NCI-H2227 treated with DMSO at 0.1 percent for 48 hours (cell line): ENCODE measurements around the gene MUC13.

ENCODE experiments used
- DNase-seq: peaks from one replicate; lab custom pipeline; 2025; lab: John Stamatoyannopoulos, UW

Gene MUC13

GRCh38 chr3:124878561-124879336 is 55.8 kb downstream of the MUC13 start:
- no peak for DNase-seq

- DNase-seq = no peak
These were observed 56.9 kb downstream of the MUC13 start for GRCh38 chr3:124877674-124878073.

GRCh38 chr3:124876401-124876878 is 58.1 kb downstream of the MUC13 start:
- DNase-seq = no peak

DNA sequence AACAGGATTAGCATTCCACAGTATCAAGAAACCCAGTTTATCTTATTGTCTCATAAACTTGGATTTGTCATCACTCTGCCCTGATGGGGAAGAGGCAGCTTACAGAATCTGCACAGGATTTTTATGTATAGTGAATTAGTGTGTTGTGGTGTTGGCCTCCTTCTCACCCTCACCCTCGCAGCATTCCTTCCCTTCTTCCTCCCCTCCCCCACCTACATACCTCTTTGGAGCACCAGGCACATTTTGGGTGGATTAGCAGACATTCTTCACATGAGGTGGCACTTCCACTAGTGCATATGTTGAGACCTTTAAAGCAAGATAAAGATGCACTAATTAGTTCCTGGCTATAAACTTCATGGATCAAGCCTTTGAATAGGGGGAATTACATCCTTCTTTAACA is 61.3 kb downstream of the MUC13 start:
- no peak for DNase-seq

GRCh38 chr3:124867511-124867910 is 67.0 kb downstream of the MUC13 start:
- DNase-seq = no peak

DNA sequence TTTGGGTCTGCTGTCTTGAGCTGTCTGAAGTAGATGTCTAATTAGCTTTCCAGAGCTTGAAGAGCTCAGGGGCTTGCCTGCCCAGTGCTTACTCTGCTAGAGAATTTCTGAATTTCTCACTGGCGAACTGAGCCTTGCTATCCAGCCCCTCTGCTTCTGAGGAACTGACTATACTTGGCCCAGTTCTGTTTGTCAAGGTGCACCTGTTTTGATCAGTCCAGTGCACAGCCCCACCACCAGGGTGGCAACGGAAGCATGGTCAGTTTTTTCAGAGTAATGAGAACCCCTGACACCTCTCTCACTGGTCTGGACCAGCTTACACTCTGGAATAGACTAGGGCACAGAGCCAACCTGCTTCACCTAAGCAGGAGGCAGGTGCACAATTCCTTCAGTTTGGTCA is 72.5 kb downstream of the MUC13 start:
- DNase-seq = no peak

DNA sequence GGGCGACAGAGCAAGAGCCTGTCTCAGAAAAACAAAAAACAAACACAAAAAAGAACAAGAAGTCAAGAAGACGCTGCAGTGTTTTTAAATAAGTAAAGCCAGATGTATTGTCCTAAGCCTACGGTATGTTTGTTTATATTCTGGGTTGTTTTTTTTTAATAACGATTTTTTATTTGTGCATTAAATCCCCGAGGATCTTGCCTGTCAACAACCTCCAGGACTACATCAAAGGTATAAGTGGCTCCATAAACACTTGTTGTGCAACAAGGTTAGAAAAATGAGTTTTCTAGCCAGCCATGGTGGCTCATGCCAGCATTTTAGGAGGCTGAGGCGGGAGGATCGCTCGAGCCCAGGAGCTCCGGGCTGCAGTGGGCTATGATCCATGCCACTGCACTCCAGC is 73.5 kb downstream of the MUC13 start:
- DNase-seq = no peak

DNA sequence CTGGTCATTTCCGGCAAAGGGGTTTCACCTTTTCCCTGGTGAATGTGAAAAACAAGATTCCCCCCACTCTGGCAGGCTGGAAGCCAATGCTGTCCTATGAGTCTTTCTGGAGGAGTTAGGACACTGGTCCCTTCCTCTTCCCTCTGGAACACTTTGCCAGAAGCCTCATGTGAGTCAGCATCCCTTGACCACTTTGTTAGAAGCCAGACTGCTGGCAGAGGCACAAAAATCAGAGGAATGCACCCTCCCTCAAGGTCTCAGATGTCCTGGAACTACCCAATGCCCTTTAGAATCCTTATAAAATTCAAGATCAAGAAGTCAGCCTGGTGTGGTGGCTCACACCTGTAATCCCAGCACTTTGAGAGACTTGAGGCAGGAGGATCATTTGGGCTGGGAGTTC is 74.0 kb downstream of the MUC13 start:
- no peak for DNase-seq

DNA sequence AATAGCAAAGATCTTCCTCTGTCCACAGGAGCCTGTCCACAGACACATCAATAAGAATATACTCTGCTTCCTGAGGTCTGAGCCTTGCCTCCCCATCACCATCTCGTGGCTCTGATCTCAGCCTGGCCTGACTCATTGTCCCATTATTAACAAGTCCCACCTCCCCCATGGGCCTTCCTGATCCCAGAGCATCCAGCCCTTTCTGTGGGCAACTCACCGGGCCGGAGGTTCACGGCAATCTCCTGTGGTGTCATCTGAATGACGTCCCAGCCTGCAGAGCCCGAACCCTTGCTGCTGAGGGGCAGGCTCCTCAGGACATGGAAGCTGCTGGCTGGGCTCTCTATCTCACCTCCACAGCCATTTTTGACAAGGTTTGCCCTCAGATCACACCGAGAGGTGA is 75.5 kb downstream of the MUC13 start:
- DNase-seq = no peak

DNA sequence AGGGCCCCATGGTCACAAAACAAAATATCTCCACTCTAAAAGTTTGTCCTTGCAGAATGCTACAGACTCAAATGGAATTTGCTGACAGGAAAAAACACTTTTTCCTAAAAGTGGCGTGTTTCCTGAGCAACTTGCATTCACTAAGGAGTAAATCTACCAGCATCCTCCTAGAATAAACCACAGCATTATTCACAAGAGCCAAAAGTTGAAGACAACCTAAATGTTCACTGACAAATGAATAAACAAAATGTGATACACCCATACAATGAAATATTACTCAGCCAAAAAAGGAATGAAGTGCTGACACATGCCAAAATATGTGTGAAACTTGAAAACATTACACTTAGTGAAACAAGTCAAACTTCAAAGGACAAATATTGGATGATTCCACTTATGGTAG is 76.3 kb downstream of the MUC13 start:
- no peak for DNase-seq

DNA sequence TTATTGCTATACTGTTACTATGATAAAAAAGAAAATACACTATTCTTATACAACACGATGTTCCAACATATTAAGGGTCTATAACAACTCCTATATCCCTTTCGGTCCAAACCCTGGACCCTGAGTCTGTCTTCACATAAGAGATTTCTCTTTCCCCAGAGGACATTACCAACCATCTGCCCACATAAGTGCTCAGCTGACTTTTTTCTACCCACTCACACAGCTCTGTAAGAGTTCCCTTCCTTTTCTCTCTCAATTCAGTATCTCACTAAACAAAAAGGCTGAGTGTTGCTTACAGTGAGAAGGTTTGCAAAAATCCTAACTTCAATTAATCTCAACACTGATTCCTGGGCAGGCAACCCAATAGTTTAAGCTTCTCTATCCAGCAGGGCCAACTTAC is 77.9 kb downstream of the MUC13 start:
- no peak for DNase-seq
